Measurements from ENCODE around the gene DNAH3. TPM values are rescaled to one million over a fixed set of nuclear protein-coding genes. Genes with fewer than 3 reads are reported as not detected.

The DNAH3 gene
- total and polyA plus RNA-seq, 2 of the 8 experiments (the other 6 are each of a cell fraction or from before 2014, with no cell fraction given) = 0.57 to 0.71 TPM

DNA sequence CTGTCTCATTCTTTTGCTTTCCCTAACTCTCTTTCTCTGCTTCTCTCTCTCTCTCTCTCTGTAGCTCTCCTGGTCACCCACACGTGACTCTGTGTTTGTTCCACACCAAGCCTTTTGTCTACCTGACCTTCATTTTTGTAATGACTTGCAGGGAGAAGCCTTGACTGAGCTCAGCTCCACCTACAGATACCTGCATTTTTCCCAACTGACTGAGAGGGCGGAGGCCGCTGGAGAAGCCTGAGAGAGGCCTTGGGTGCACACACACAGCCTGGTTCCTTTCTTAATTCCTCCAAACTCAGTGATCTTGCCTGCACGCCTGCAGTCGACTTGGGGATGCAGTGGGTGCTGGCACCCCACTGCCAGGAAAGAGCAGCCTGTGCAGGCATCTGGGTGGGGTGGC, 181.3 kb downstream of the DNAH3 start:
- peak overlapping the region; percentile 34 for H4K91ac ChIP-seq (replicated peaks; ENCODE audit: insufficient read length, low read length)
- H3K79me1 ChIP-seq (ENCODE audit: low read depth, low read length) = no peaks in the 10 kb centered on the region
- no peaks in the 10 kb centered on the region for H3K36me3 ChIP-seq (ENCODE audit: control insufficient read depth in 2 of 4, insufficient read depth in 4 of 4, low read length in 3 of 4)
- peak overlapping the region; percentile 99; the same call in 1 of the 2 replicates for H2BK20ac ChIP-seq (ENCODE audit: low read length)
- no peaks in the 10 kb centered on the region for H4K20me1 ChIP-seq (replicated peaks in 1 of 2; ENCODE audit: control insufficient read depth in 1 of 2, insufficient read depth in 2 of 2, low read length in 2 of 2)
- CTCF ChIA-PET (ENCODE audit: partially characterized antibody) = interaction anchor here (1.0 to 1.4 kb wide), 4 partner anchors 15 to 119 kb away, joined by 3 to 5 read pairs (median 4); no protein-coding TSS in a partner anchor
- no peak overlapping the region for H4K8ac ChIP-seq (ENCODE audit: extremely low read depth, insufficient read depth, low read length)
- TF ChIP-seq KDM5A (IDR thresholded peaks at IDR 0.05; ENCODE audit: low read length) (no peak), TAF1 (IDR thresholded peaks at IDR 0.05; ENCODE audit: low read depth, low read length) (no peak), RXRA (IDR thresholded peaks at IDR 0.05; ENCODE audit: insufficient read depth, low read depth, low read length) (no peak), MAFK (IDR thresholded peaks at IDR 0.05; ENCODE audit: low read depth, low read length) (no peak), HDAC6 (IDR thresholded peaks at IDR 0.05; ENCODE audit: low read depth, low read length) (no peak), JUN (IDR thresholded peaks at IDR 0.05; ENCODE audit: low read depth, low read length) (no peak), SP4 (IDR thresholded peaks at IDR 0.05; ENCODE audit: low read length) (no peak), EGR1 (IDR thresholded peaks at IDR 0.05; ENCODE audit: borderline replicate concordance, low read depth, low read length) (no peak), POU5F1 (IDR thresholded peaks at IDR 0.05; ENCODE audit: low read depth, low read length) (no peak), POLR2AphosphoS5 (IDR thresholded peaks at IDR 0.05; ENCODE audit: low read depth, low read length) (no peak), TAF7 (optimal IDR thresholded peaks at IDR 0.05; ENCODE audit: borderline replicate concordance, low read depth, low read length) (no peak), SP1 (IDR thresholded peaks at IDR 0.05; ENCODE audit: low read depth, low read length) (no peak)
- TF ChIP-seq, protein P1, sequence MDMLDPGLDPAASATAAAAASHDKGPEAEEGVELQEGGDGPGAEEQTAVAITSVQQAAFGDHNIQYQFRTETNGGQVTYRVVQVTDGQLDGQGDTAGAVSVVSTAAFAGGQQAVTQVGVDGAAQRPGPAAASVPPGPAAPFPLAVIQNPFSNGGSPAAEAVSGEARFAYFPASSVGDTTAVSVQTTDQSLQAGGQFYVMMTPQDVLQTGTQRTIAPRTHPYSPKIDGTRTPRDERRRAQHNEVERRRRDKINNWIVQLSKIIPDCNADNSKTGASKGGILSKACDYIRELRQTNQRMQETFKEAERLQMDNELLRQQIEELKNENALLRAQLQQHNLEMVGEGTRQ (IDR thresholded peaks at IDR 0.05; ENCODE audit: low read length) = no peak
- TF ChIP-seq, protein P2, sequence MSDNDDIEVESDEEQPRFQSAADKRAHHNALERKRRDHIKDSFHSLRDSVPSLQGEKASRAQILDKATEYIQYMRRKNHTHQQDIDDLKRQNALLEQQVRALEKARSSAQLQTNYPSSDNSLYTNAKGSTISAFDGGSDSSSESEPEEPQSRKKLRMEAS (IDR thresholded peaks at IDR 0.05) = no peak
- H2BK120ac ChIP-seq (replicated peaks; ENCODE audit: low read depth, low read length) = no peak overlapping the region
- no peak overlapping the region for H4K5ac ChIP-seq (ENCODE audit: insufficient read length, low read depth, low read length)
- WGBS, 2 experiments (ENCODE audit: extremely low coverage in 1 of 2, insufficient coverage in 1 of 2, insufficient read length in 1 of 2, insufficient replicate concordance in 2 of 2, low coverage in 1 of 2, low lambda C conversion rate in 2 of 2, missing lambda C conversion rate in 1 of 2) = 78% methylated on average over 5 of the region's 5 CpGs; no CpG with 5 or more reads in 1 of the 2 experiments
- POLR2A ChIA-PET (ENCODE audit: partially characterized antibody) = no interaction called here
- H3K23ac ChIP-seq (ENCODE audit: insufficient read length) = no peak overlapping the region
- H3K9me3 ChIP-seq (ENCODE audit: insufficient read depth in 2 of 2, low read depth in 1 of 2, low read length in 1 of 2) = no peaks in the 10 kb centered on the region
- H3K56ac ChIP-seq (replicated peaks; ENCODE audit: insufficient read length, low read depth, low read length) = no peak overlapping the region
- peak overlapping the region; percentile 97; the same call in 1 of the 2 replicates for H2AK5ac ChIP-seq (ENCODE audit: low read depth, low read length)
- H3K4me3 ChIP-seq (ENCODE audit: extremely low read depth in 1 of 4, insufficient read depth in 2 of 4, low read depth in 3 of 4, low read length in 4 of 4) = no peak overlapping the region
- H3K4ac ChIP-seq (replicated peaks; ENCODE audit: insufficient read length, low read depth, low read length) = peak overlapping the region; percentile 88
- no peak for FAIRE-seq
- H2BK5ac ChIP-seq (ENCODE audit: low read depth, low read length) = 0 out of 2 replicates have a peak overlapping the region, but pooled peaks have one; percentile 93
- no peak overlapping the region for H2AFZ ChIP-seq (ENCODE audit: low read length)
- peak overlapping the region; percentile 51; the same call in 1 of the 2 replicates for H3K18ac ChIP-seq (ENCODE audit: extremely low read depth, low read length)
- peaks cover 4 to 13% (median 10%) of the 10 kb centered on the region in 4 experiments; a peak in 6 of 7 replicates for H3K4me1 ChIP-seq (replicated peaks in 1 of 4; ENCODE audit: control insufficient read depth in 3 of 4, insufficient read depth in 4 of 4, low read length in 3 of 4)
- H3K27ac ChIP-seq (ENCODE audit: low read depth, low read length) = no peak overlapping the region
- H3K9ac ChIP-seq (replicated peaks in 1 of 4; ENCODE audit: extremely low read depth in 1 of 4, low read depth in 3 of 4, low read length in 3 of 4) = no peak overlapping the region
- peak overlapping the region in 1 of 2 experiments; percentile 49; a peak in 1 of 4 replicates for H3K4me2 ChIP-seq (ENCODE audit: insufficient read depth in 1 of 2, low read depth in 2 of 2, low read length in 2 of 2)
- no peak for DNase-seq (ENCODE audit: low read depth in 1 of 2, low spot score in 2 of 2)
- H3K23me2 ChIP-seq (ENCODE audit: low read depth, low read length) = 0 out of 2 replicates have a peak, but pooled peaks cover 3% of the 10 kb centered on the region
- H2BK15ac ChIP-seq (ENCODE audit: low read length) = peak overlapping the region; percentile 95; the same call in 1 of the 2 replicates
- H2BK12ac ChIP-seq (ENCODE audit: low read depth, low read length) = peak overlapping the region; percentile 91; the same call in 1 of the 2 replicates
- H3K27me3 ChIP-seq (replicated peaks in 1 of 4; ENCODE audit: control insufficient read depth in 3 of 4, extremely low read depth in 1 of 4, insufficient read depth in 3 of 4, low read length in 3 of 4) = no peaks in the 10 kb centered on the region
- H3K14ac ChIP-seq (ENCODE audit: insufficient read length) = no peak overlapping the region
- H3K79me2 ChIP-seq (ENCODE audit: control insufficient read depth in 1 of 2, insufficient read depth in 2 of 2, low read length in 2 of 2) = no peaks in the 10 kb centered on the region

Data from H1 (cell line).